AML-193 (cell line): Measurements from ENCODE around the gene ACSM2A.
"Not testable (repeated sequence)": the region's sequence is repeated elsewhere in the genome, so short reads cannot be mapped to it uniquely, and the experiment has no call there.

Source experiments
- DNase-seq, 2 experiments: peaks; one replicate each; lab custom pipeline; 2025; lab: John Stamatoyannopoulos, UW

Gene ACSM2A

GRCh38 chr16:20459227-20459626 lies 7.9 kb downstream of the ACSM2A start:
- not testable (repeated sequence) for DNase-seq

- DNase-seq, result not testable (repeated sequence)
These were observed 9.0 kb downstream of the ACSM2A start for GRCh38 chr16:20460313-20460712.

DNA sequence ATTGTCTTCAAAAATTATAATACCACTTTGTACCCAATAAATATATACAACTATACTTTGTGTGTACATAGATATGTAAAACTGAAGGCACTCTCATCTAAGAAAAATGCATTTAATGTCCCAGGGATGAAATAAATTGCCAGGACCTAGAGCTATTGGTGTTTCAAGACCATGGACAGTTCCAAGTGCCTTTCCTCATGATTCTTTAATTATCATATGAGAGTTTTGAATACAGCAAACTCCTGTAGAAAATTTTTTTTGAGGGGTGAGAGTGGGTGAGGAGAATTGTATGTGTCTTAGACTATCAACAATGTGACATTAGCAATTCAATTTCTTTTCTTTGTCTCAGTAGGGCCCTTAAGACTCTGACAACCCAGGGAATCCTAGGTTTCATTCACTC lies 17.6 kb downstream of the ACSM2A start:
- DNase-seq, result not testable (repeated sequence)

DNA sequence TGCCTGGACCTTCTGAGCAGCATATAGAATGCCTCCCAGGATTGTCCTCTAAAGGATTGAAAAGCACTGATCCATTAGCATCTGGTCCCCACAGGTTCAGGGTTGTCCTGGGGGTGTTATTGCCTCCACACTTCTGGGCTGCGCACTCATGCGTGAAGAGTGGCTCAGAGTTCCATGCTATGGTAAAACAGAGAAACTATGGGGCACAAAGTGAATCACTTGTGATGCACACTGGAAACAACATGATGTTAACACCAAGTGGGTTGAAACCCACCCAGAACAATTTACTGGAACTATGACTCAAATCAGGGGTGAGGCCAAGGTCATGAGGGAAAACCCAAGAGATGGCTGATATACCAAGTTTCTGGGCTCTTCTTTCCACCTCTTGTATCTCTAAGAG lies 18.6 kb downstream of the ACSM2A start:
- DNase-seq, result not testable (repeated sequence)

GRCh38 chr16:20470732-20471131 lies 19.4 kb downstream of the ACSM2A start:
- DNase-seq, result not testable (repeated sequence)

DNA sequence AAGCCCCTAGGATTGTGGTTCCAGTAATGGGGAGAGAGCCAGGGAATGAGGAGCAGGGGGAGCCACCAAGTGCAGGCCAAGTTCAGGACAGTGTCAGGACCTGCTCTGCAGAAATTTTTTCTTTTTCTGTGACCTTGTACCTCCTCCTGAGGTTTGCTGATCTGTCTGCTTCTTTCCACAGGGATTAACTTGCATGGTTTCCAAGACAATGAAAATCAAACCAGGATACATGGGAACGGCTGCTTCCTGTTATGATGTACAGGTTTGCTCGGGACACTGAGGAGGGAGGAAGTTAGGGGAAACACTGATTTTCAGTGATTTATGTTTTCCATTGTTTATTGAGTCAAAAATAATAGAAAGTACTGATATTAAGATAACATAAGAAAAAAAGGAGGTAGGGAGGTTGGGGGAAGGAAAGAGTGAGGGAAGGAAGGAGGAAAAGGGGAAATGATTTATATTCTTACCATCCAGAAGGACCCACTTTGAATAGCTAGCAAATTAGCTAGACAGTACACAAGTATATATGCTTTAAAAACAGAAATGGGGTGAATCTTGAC lies 25.9 kb downstream of the ACSM2A start:
- DNase-seq, result not testable (repeated sequence)

DNA sequence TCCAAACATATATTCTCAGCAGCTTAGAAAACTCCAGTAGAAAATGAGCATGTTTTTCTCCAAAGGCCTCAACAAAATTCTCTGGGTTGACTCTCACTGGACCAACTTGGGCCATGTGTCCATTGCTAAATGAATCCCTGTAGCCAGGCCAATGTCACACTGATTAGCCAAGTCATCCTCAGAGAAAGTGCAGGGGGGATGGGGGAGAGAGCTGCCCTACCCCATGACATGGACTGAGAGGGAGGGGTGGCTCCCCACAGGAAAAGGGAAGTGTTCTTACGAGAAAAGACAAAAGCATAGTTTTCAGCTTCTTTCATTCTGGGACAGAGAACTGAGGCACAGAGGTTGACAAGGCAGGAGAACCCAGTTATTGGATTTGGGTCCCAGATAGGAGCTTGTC lies 32.7 kb downstream of the ACSM2A start:
- not testable (repeated sequence) for DNase-seq

DNA sequence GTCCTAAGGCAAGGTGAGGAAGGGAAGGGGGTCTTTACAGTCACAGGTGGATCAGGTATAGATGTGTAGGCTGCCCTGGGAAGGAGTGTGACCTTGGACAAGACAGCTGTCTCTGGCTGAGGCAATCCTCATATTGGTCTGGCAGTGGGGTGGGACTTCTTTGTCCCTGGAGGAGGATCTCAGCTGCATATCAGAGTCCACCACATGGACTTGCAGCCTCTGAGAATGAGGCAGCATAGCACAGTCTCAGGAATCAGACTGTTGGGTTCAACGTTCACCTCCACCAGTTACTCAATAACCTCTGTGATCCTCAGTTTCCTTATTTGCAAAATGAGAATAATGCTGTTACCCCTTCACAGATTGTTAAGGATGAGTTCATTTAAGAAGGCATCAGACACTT lies 33.4 kb downstream of the ACSM2A start:
- no peak for DNase-seq

GRCh38 chr16:20485408-20485807 lies 34.1 kb downstream of the ACSM2A start:
- no peak for DNase-seq

DNA sequence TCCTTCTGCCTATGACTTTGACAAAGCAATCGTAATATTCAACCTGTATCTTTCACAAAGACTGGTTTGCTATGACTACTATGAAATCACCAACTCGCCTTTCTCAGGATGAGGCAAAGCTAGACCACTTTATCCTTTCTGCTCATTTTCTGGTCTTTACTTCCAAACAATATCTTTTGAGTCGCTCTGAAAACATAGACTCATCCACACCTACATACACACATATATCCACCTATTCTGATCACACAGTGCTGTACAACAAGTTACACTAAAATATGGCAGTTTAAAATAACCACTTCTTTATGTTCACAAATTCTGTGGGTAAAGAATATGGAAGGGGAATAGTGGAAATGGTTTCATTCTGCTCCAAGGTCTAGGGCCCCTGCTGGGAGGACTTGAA lies 39.7 kb downstream of the ACSM2A start:
- DNase-seq, result not testable (repeated sequence)

DNA sequence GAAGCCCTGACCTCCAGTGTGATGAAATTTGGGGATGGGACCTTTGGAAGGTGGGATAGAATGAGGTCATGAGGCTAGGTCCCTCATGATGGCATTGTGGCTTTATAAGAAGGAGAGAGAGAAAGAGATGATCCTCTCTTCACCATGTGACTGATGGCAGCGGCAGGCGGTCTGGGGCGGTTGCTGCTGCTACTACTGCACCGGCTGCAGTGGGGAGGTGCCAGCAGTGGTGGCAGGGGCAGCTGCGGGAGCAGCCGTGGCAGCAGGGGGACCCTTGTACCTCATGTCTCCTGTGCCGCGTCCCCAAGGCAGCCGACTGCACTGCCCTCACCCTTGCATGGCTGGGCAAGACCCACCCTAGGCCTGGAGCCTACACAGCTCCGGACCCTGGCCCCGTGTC lies 40.1 kb downstream of the ACSM2A start:
- DNase-seq, result not testable (repeated sequence)

DNA sequence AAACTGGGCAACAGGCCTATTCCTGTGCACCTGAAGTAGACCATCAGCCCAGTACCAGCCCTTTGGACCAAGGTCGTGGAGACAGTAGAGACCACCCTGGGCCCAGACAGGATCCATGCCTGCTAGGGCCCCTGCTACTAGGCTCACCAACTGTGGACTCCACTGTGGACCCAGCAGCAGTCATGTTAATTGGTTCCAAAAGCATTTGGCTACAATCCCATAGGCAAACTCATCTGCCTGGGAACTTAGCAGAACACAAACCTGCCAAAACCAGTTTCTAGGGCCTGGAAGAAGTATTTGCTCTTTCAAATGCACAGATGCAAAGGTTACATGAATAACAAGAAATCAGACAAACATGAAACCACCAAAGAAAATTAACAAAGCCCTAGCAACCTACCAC lies 53.1 kb downstream of the ACSM2A start:
- no peak for DNase-seq

DNA sequence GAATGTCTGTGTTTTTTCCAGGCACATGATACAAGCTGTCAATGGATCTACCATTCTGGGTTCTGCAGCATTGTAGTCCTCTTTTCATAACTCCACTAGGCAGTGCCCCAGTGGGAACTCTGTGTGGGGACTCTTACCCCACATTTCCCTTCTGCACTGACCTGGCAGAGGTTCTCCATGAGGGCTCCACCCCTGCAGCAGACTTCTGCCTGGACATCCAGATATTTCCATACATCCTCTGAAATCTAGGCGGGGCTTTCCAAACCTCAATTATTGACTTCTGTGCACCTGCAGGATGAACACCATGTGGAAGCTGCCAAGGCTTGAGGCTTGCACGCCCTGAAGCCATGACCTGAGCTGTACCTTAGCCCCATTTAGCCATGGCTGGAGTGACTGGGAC lies 56.0 kb downstream of the ACSM2A start:
- DNase-seq, result no peak

- no peak for DNase-seq
These were observed 59.0 kb downstream of the ACSM2A start for GRCh38 chr16:20510323-20510722.

- no peak for DNase-seq
These were observed 64.4 kb downstream of the ACSM2A start for GRCh38 chr16:20515688-20516090.

- no peak for DNase-seq
These were observed 65.8 kb downstream of the ACSM2A start for GRCh38 chr16:20517149-20517548.

DNA sequence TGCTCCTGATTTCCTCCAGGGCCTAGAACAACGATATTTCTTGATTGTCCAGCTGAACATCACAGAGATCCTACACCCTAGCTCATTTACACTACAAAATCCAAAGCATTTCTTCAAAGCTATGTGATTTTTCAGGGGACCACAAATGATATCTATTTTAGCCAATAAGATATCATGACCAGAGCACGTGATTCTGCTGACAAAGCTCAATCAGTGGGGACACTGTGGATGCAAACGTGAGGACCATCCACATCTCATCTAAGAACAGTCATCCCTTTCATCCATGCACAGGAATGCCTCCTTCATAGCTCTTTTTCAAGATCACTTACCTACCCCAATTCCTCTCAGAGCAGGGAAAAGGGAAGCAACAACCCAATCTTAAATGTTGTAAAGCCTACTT lies 67.9 kb downstream of the ACSM2A start:
- no peak for DNase-seq

- DNase-seq, result no peak
These were observed 68.8 kb downstream of the ACSM2A start for GRCh38 chr16:20520103-20520502.

GRCh38 chr16:20531795-20532194 lies 80.5 kb downstream of the ACSM2A start:
- not testable (repeated sequence) for DNase-seq

DNA sequence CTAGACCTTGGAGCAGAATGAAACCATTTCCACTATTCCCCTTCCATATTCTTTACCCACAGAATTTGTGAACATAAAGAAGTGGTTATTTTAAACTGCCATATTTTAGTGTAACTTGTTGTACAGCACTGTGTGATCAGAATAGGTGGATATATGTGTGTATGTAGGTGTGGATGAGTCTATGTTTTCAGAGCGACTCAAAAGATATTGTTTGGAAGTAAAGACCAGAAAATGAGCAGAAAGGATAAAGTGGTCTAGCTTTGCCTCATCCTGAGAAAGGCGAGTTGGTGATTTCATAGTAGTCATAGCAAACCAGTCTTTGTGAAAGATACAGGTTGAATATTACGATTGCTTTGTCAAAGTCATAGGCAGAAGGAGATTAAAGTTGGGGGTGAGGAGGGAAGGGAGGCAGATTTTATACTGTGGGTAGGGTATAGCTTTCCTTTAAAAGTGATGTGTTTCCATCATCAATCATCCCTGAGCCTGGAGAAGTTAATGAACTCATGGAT lies 81.0 kb downstream of the ACSM2A start:
- not testable (repeated sequence) for DNase-seq

DNA sequence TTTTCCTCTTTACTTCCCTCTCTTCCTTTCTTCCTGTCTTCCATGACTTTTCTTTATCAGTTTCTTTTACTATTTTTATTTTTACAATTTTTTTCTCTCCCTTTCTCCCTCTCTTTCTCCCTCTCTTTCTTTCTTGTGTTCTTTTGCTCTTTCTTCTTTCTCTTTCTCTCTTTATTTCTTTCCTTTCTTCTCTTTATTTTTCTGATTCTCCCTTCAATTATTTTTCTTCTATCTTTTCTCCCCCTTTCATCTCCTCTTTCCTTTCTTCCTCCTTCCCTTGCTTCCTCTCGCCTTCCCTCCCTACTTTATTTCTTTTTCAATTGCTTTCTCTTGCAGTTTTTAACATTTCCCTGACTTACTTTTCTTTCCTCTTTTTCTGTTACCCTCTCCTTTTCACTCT lies 85.3 kb downstream of the ACSM2A start:
- not testable (repeated sequence) for DNase-seq
